ENCODE results near the gene TMEM144.

GRCh38 chr4:158164768-158165213, 45.5 kb upstream of the TMEM144 start:
- TF ChIP-seq EZH2 (IDR thresholded peaks at IDR 0.05; ENCODE audit: insufficient read depth, poor library complexity, severe bottlenecking), result no peak
- TF ChIP-seq EZH2phosphoT487 (IDR thresholded peaks at IDR 0.05; ENCODE audit: insufficient read depth, low read depth), result no peak

All from GM23248 (cell line).